Small intestine (tissue), 7 donors: Measurements from ENCODE around the gene USP46. TPM values are rescaled to one million over a fixed set of nuclear protein-coding genes. Genes with fewer than 3 reads are reported as not detected.

Experiments
- DNase-seq, 2 donors: peaks; one replicate each; pipeline versions ENCODE4 v3.0.0 to v3.0.0-alpha.2; 2013
- FAIRE-seq: peaks from 2 replicates; lab custom pipeline; 2012; peaks lifted over from hg19 to GRCh38; lab: Jason Lieb, UNC
- H3K27ac ChIP-seq, 3 donors: one replicate each; pipeline ENCODE4 v1.5.1; 2013; ENCODE audit warnings: low read length in 2 of 3, mild to moderate bottlenecking in 2 of 3, control low read depth in 1 of 3, inconsistent platforms in 1 of 3, low read depth in 1 of 3, moderate library complexity in 1 of 3
- H3K27me3 ChIP-seq, 3 donors: one replicate each; pipeline ENCODE4 v1.6.1; 2013; ENCODE audit warnings: low read length in 3 of 3, inconsistent platforms in 1 of 3; ENCODE audit not compliant: control insufficient read depth in 3 of 3, insufficient read depth in 3 of 3
- H3K36me3 ChIP-seq, 3 donors: one replicate each; pipeline ENCODE4 v1.6.1; 2013; ENCODE audit warnings: low read length in 3 of 3, inconsistent platforms in 1 of 3, low read depth in 1 of 3, mild to moderate bottlenecking in 1 of 3, moderate library complexity in 1 of 3; ENCODE audit not compliant: control insufficient read depth in 3 of 3, insufficient read depth in 2 of 3
- H3K4me1 ChIP-seq, 3 donors: one replicate each; pipeline ENCODE4 v1.6.1; 2013; ENCODE audit warnings: low read length in 2 of 3, inconsistent platforms in 1 of 3, low read depth in 1 of 3, mild to moderate bottlenecking in 1 of 3, moderate library complexity in 1 of 3; ENCODE audit not compliant: control insufficient read depth in 3 of 3, insufficient read depth in 2 of 3
- H3K4me3 ChIP-seq, 3 donors: one replicate each; pipeline ENCODE4 v1.5.1; 2013; ENCODE audit warnings: low read length in 3 of 3, control low read depth in 1 of 3, inconsistent platforms in 1 of 3, low read depth in 1 of 3, mild to moderate bottlenecking in 1 of 3, moderate library complexity in 1 of 3
- H3K9me3 ChIP-seq, 2 donors: one replicate each; pipeline ENCODE4 v1.6.1; 2013; ENCODE audit warnings: low read depth in 1 of 2, low read length in 1 of 2; ENCODE audit not compliant: control insufficient read depth in 2 of 2, insufficient read depth in 1 of 2
- WGBS, 3 donors: extraction: QIAGEN DNeasy Blood & Tissue Kit; methylation state at CpG; one replicate each; pipeline ENCODE4 v1.1.7; 2013; 5-methylcytosine and 5-hydroxymethylcytosine counted together
- polyA plus RNA-seq, 4 donors: library from polyadenylated mRNA; stranded (reverse) in 3 of 4; unstranded in 1 of 4; fragments of 200-250 nt in 3 of 4; fragments of 120-200 nt in 1 of 4; gene quantifications; one replicate each; pipeline versions ENCODE4 v1.2.1 to v1.2.3, GENCODE V29; 2013
- donor health status: healthy with polysubstance abuse.
- donor health status: control.
- donor health status: control.
- donor health status: Bipolar disorder and iron deficiency.
- donor health status: healthy.

USP46 gene
- polyA plus RNA-seq, 4 donors = 2.2 to 11.8 (median 3.6) TPM

- H3K4me3 ChIP-seq = no peak overlapping the region
- H3K27ac ChIP-seq = no peak overlapping the region
- H3K9me3 ChIP-seq = no peaks in the 10 kb centered on the region
- 63 to 79% (median 76%) methylated on average over 6 of the region's 6 CpGs for WGBS, 3 donors
- no peak for DNase-seq
- H3K36me3 ChIP-seq = no peaks in the 10 kb centered on the region
- H3K4me1 ChIP-seq = peaks cover 0 to 15% (median 4%) of the 10 kb centered on the region in 3 donors
- H3K27me3 ChIP-seq = no peaks in the 10 kb centered on the region
- no peak for FAIRE-seq
Observed at GRCh38 chr4:52640808-52641565, 18.1 kb downstream of the USP46 start.

GRCh38 chr4:52638717-52639116 lies 20.4 kb downstream of the USP46 start:
- H3K27ac ChIP-seq = no peak overlapping the region
- no peak for DNase-seq
- WGBS, 3 donors = 85 to 94% (median 91%) methylated on average over 4 of the region's 4 CpGs
- H3K4me3 ChIP-seq = no peak overlapping the region
- H3K27me3 ChIP-seq = no peaks in the 10 kb centered on the region
- H3K4me1 ChIP-seq = peaks cover 0 to 13% (median 4%) of the 10 kb centered on the region in 3 donors
- no peaks in the 10 kb centered on the region for H3K9me3 ChIP-seq
- H3K36me3 ChIP-seq = peaks cover 0 to 2% (median 0%) of the 10 kb centered on the region in 3 donors
- FAIRE-seq = no peak

GRCh38 chr4:52637116-52637515 lies 22.0 kb downstream of the USP46 start:
- no peak overlapping the region for H3K27ac ChIP-seq
- H3K4me1 ChIP-seq = peaks cover 0 to 10% (median 0%) of the 10 kb centered on the region in 3 donors
- peaks cover 0 to 6% (median 0%) of the 10 kb centered on the region in 3 donors for H3K36me3 ChIP-seq
- no peak for DNase-seq
- no peak overlapping the region for H3K4me3 ChIP-seq
- H3K9me3 ChIP-seq = no peaks in the 10 kb centered on the region
- no peaks in the 10 kb centered on the region for H3K27me3 ChIP-seq
- WGBS, 3 donors = 87 to 94% (median 92%) methylated on average over 2 of the region's 2 CpGs
- no peak for FAIRE-seq

- Histone ChIP-seq H3K36me3 (peaks cover 0 to 6% (median 0%) of the 10 kb centered on the region in 3 donors), H3K27me3 (no peaks in the 10 kb centered on the region), H3K4me3 (no peak overlapping the region), H3K9me3 (no peaks in the 10 kb centered on the region), H3K4me1 (peaks cover 0 to 4% (median 0%) of the 10 kb centered on the region in 3 donors), H3K27ac (no peak overlapping the region)
- 80 to 86% (median 84%) methylated on average over 1 of the region's 1 CpG for WGBS, 3 donors
- DNase-seq = no peak
- no peak for FAIRE-seq
Observed at GRCh38 chr4:52635560-52635959, 23.5 kb downstream of the USP46 start.

- peaks cover 0 to 6% (median 0%) of the 10 kb centered on the region in 3 donors for H3K36me3 ChIP-seq
- H3K27me3 ChIP-seq = no peaks in the 10 kb centered on the region
- WGBS, 3 donors = 78 to 81% (median 80%) methylated on average over 4 of the region's 4 CpGs
- DNase-seq (no peak), FAIRE-seq (no peak)
- no peak overlapping the region for H3K27ac ChIP-seq
- no peaks in the 10 kb centered on the region for H3K9me3 ChIP-seq
- no peak overlapping the region for H3K4me3 ChIP-seq
- H3K4me1 ChIP-seq = peaks cover 0 to 4% (median 0%) of the 10 kb centered on the region in 3 donors
Observed at GRCh38 chr4:52635130-52635529, 24.0 kb downstream of the USP46 start.

GRCh38 chr4:52633846-52634245 lies 25.3 kb downstream of the USP46 start:
- FAIRE-seq (no peak), DNase-seq (no peak)
- Histone ChIP-seq H3K4me3 (no peak overlapping the region), H3K27ac (no peak overlapping the region), H3K4me1 (peaks cover 0 to 4% (median 0%) of the 10 kb centered on the region in 3 donors), H3K9me3 (no peaks in the 10 kb centered on the region), H3K27me3 (no peaks in the 10 kb centered on the region), H3K36me3 (peaks cover 0 to 8% (median 0%) of the 10 kb centered on the region in 3 donors)
- 89 to 96% (median 93%) methylated on average over 6 of the region's 6 CpGs for WGBS, 3 donors

- no peaks in the 10 kb centered on the region for H3K4me1 ChIP-seq
- no peak for FAIRE-seq
- WGBS, 3 donors = 94 to 100% (median 100%) methylated on average over 2 of the region's 2 CpGs
- DNase-seq = no peak
- no peaks in the 10 kb centered on the region for H3K9me3 ChIP-seq
- no peaks in the 10 kb centered on the region for H3K27me3 ChIP-seq
- no peak overlapping the region for H3K27ac ChIP-seq
- H3K36me3 ChIP-seq = peaks cover 2 to 13% (median 7%) of the 10 kb centered on the region in 3 donors
- no peak overlapping the region for H3K4me3 ChIP-seq
Observed at GRCh38 chr4:52628974-52629373, 30.1 kb downstream of the USP46 start.

- 75 to 98% (median 96%) methylated on average over 4 of the region's 4 CpGs for WGBS, 3 donors
- peaks cover 2 to 11% (median 7%) of the 10 kb centered on the region in 3 donors for H3K36me3 ChIP-seq
- H3K27ac ChIP-seq = no peak overlapping the region
- no peaks in the 10 kb centered on the region for H3K9me3 ChIP-seq
- no peak for DNase-seq
- H3K4me3 ChIP-seq = no peak overlapping the region
- H3K27me3 ChIP-seq = no peaks in the 10 kb centered on the region
- H3K4me1 ChIP-seq = no peaks in the 10 kb centered on the region
- no peak for FAIRE-seq
Observed at GRCh38 chr4:52628543-52628942, 30.6 kb downstream of the USP46 start.
